HepG2 (cell line): ENCODE measurements around the gene CTDP1. TPM values are rescaled to one million over a fixed set of nuclear protein-coding genes. Genes with fewer than 3 reads are reported as not detected.

ENCODE experiments used
- ATAC-seq: fragments of 200-7000 bp; cut with Tn5 transposase; 3 replicates; pipeline ENCODE4 v1.9.1; 2020; ENCODE audit warnings: mild to moderate bottlenecking, moderate library complexity
- BruUV-seq: library from RNA; stranded (reverse); fragments of 400-500 nt; replicated peaks from 2 replicates; lab custom pipeline; 2021; lab: Mats Ljungman, UMichigan
- CTCF ChIA-PET: fragments of 300-600 bp; formaldehyde crosslinking; extraction: SDS; loops from one replicate; lab custom pipeline; 2021; ENCODE audit warnings: low total read pairs, inconsistent platforms, low intra/inter-chr PET ratio; lab: Yijun Ruan, JAX
- POLR2A ChIA-PET: fragments of 350-600 bp; sonication (Branson Sonifier 250); formaldehyde crosslinking; loops from one replicate; lab custom pipeline; 2020; ENCODE audit warnings: antibody characterized with exemption, inconsistent platforms; lab: Yijun Ruan, JAX
- DNase-seq: peaks from one replicate; pipeline ENCODE4 v3.0.0-alpha.2; 2015; ENCODE audit warnings: low spot score
- FAIRE-seq: peaks from 3 replicates; lab custom pipeline; 2011; peaks lifted over from hg19 to GRCh38; lab: Jason Lieb, UNC
- H2AFZ ChIP-seq: one replicate; pipeline ENCODE4 v1.6.1; 2011; ENCODE audit warnings: low read length, inconsistent platforms
- H3K27ac ChIP-seq: fragments of 300-600 bp; 3 replicates; pipeline ENCODE4 v1.8.0; 2011; ENCODE audit warnings: mixed run types, mild to moderate bottlenecking, mixed read lengths, low read length, inconsistent platforms; ENCODE audit not compliant: insufficient read depth; ENCODE audit errors: extremely low read length
- H3K27me3 ChIP-seq, 2 experiments: fragments of 200-600 bp in 1 of 2; 2 replicates in 1 of 2; 3 replicates in 1 of 2; pipeline versions ENCODE4 v1.6.0 to v1.8.0; 2011; ENCODE audit warnings: low read length in 2 of 2, mild to moderate bottlenecking in 2 of 2, moderate library complexity in 2 of 2, inconsistent platforms in 1 of 2; ENCODE audit not compliant: insufficient read depth in 2 of 2, control insufficient read depth in 1 of 2
- H3K36me3 ChIP-seq, 2 experiments: fragments of 200-600 bp in 1 of 2; replicated peaks in 1 of 2; 2 replicates in 1 of 2; 3 replicates in 1 of 2; pipeline versions ENCODE4 v1.5.1 to v1.8.0; 2011; ENCODE audit warnings: low read length in 2 of 2, inconsistent platforms in 1 of 2; ENCODE audit not compliant: insufficient read depth in 2 of 2, control insufficient read depth in 1 of 2
- H3K4me1 ChIP-seq: 2 replicates; pipeline ENCODE4 v1.5.1; 2012; ENCODE audit warnings: low read length, inconsistent platforms; ENCODE audit not compliant: insufficient read depth
- H3K4me2 ChIP-seq: 2 replicates; pipeline ENCODE4 v1.6.0; 2011; ENCODE audit warnings: low read depth, low read length, inconsistent platforms
- H3K4me3 ChIP-seq, 3 experiments: fragments of 200-600 bp in 1 of 3; sonication (generic), shearing (Covaris generic) in 1 of 3; replicated peaks in 1 of 3; 2 replicates each; pipeline ENCODE4 v1.5.1; 2011 to 2016; ENCODE audit warnings: low read length in 3 of 3, inconsistent platforms in 2 of 3, low read depth in 2 of 3, mild to moderate bottlenecking in 2 of 3, control low read depth in 1 of 3, mixed read lengths in 1 of 3; ENCODE audit not compliant: insufficient read depth in 1 of 3
- H3K79me2 ChIP-seq: one replicate; pipeline ENCODE4 v1.6.1; 2011; ENCODE audit warnings: low read length, inconsistent platforms; ENCODE audit not compliant: insufficient read depth
- H3K9ac ChIP-seq: 2 replicates; pipeline ENCODE4 v1.6.0; 2011; ENCODE audit warnings: mild to moderate bottlenecking, low read depth, low read length, inconsistent platforms; ENCODE audit not compliant: insufficient read depth
- H3K9me3 ChIP-seq: 2 replicates; pipeline ENCODE4 v1.5.1; 2012; ENCODE audit warnings: mild to moderate bottlenecking, low read length
- H4K20me1 ChIP-seq: 2 replicates; pipeline ENCODE4 v1.6.0; 2011; ENCODE audit warnings: inconsistent platforms, mild to moderate bottlenecking, low read length, moderate library complexity; ENCODE audit not compliant: insufficient read depth
- CREB1 ChIP-seq, 2 experiments: fragments of 450-650 bp in 1 of 2; IDR thresholded peaks; 2 replicates each; pipeline ENCODE4 v1.6.1; 2016 to 2017; ENCODE audit warnings: control low read depth in 1 of 2, mild to moderate bottlenecking in 1 of 2, missing compliant biosample characterization in 1 of 2, missing genetic modification characterization in 1 of 2
- DPF2 ChIP-seq: sonication (generic); formaldehyde crosslinking; IDR thresholded peaks from 2 replicates; pipeline ENCODE4 v1.4.0; 2020; ENCODE audit warnings: mild to moderate bottlenecking, low read depth, missing genetic modification reagents, borderline replicate concordance
- KLF12 ChIP-seq: sonication (generic); formaldehyde crosslinking; IDR thresholded peaks from 2 replicates; pipeline ENCODE4 v1.4.0; 2020; ENCODE audit warnings: missing genetic modification reagents, borderline replicate concordance
- NFIB ChIP-seq: sonication (generic); formaldehyde crosslinking; IDR thresholded peaks from 2 replicates; pipeline ENCODE4 v1.9.0; 2021; ENCODE audit warnings: missing genetic modification reagents, mild to moderate bottlenecking, borderline replicate concordance
- PAF1 ChIP-seq: IDR thresholded peaks from 2 replicates; pipeline ENCODE4 v1.6.1; 2016; ENCODE audit warnings: missing genetic modification reagents, missing compliant biosample characterization
- PHF8 ChIP-seq: sonication (generic); formaldehyde crosslinking; IDR thresholded peaks from 2 replicates; pipeline ENCODE4 v1.5.0; 2020; ENCODE audit warnings: missing genetic modification reagents
- XBP1 ChIP-seq: sonication (generic); formaldehyde crosslinking; IDR thresholded peaks from 2 replicates; pipeline ENCODE4 v1.5.0; 2020; ENCODE audit warnings: missing genetic modification reagents
- ZFP82 ChIP-seq: sonication (generic); formaldehyde crosslinking; IDR thresholded peaks from 2 replicates; pipeline ENCODE4 v1.5.1; 2020; ENCODE audit warnings: mild to moderate bottlenecking, missing genetic modification reagents, borderline replicate concordance
- ZNF136 ChIP-seq: sonication (generic); formaldehyde crosslinking; IDR thresholded peaks from 2 replicates; pipeline ENCODE4 v1.8.1; 2022; ENCODE audit warnings: low read depth, mild to moderate bottlenecking, moderate library complexity, missing genetic modification reagents
- ZNF224 ChIP-seq: sonication (generic); formaldehyde crosslinking; IDR thresholded peaks from 2 replicates; pipeline ENCODE4 v1.5.0; 2020; ENCODE audit warnings: mild to moderate bottlenecking, missing genetic modification reagents
- ZNF557 ChIP-seq: sonication (generic); formaldehyde crosslinking; IDR thresholded peaks from 2 replicates; pipeline ENCODE4 v1.4.0; 2020; ENCODE audit warnings: missing genetic modification reagents
- ZNF781 ChIP-seq: sonication (generic); formaldehyde crosslinking; IDR thresholded peaks from 2 replicates; pipeline ENCODE4 v1.5.1; 2020; ENCODE audit warnings: borderline replicate concordance, mild to moderate bottlenecking, missing genetic modification reagents; ENCODE audit errors: not compliant biosample characterization
- ZNF788 ChIP-seq: sonication (generic); formaldehyde crosslinking; IDR thresholded peaks from 2 replicates; pipeline ENCODE4 v1.5.0; 2020; ENCODE audit warnings: mild to moderate bottlenecking, missing genetic modification reagents, borderline replicate concordance
- WGBS: methylation state at CpG from one replicate; pipeline ENCODE4 v1.1.6; 2017; ENCODE audit warnings: low lambda C conversion rate; 5-methylcytosine and 5-hydroxymethylcytosine counted together
- in situ Hi-C: cut with HindIII; loops from 2 replicates; pipeline ENCODE4 v1.10.0; 2017; ENCODE audit warnings: low pct_unique_long_range_greater_than_20kb; ENCODE audit not compliant: extremely low pct_ligation_motif_present
- intact Hi-C: fragments of 100-400 bp; cut with micrococcal nuclease; formaldehyde crosslinking; loops from one replicate; pipeline ENCODE4 v1.10.0; 2022; ENCODE audit not compliant: unreplicated experiment
- polyA plus RNA-seq, 8 experiments: library from polyadenylated mRNA; depleted of rRNA in 3 of 8; stranded (reverse) in 7 of 8; unstranded in 1 of 8; fragments of >200 nt; fragmentation: Illumina TruSeq in 4 of 8; extraction: Trizol in 4 of 8; gene quantifications; 2 replicates each; pipeline versions ENCODE4 v1.2.1 to v1.2.3, GENCODE V29; 2011 to 2016; ENCODE audit warnings: low read depth in 4 of 8, missing spikeins in 1 of 8, mixed read lengths in 1 of 8; ENCODE audit not compliant: insufficient read depth in 1 of 8
- total RNA-seq, 5 experiments: library from RNA; depleted of rRNA; stranded (reverse); fragments of >200 nt; fragmentation: Illumina TruSeq; extraction: Trizol; gene quantifications; 2 replicates each; pipeline ENCODE4 v1.2.3, GENCODE V29; 2016; ENCODE audit warnings: low read depth in 1 of 5
- TF ChIP-seq, protein P1 (sequence below): IDR thresholded peaks from 2 replicates; pipeline ENCODE4 v1.6.1; 2018; ENCODE audit warnings: missing genetic modification reagents

Gene CTDP1
- total and polyA plus RNA-seq, 2 of the 13 experiments (the other 11 are each of a cell fraction or from before 2014, with no cell fraction given) = 6.9 to 11.0 TPM

DNA sequence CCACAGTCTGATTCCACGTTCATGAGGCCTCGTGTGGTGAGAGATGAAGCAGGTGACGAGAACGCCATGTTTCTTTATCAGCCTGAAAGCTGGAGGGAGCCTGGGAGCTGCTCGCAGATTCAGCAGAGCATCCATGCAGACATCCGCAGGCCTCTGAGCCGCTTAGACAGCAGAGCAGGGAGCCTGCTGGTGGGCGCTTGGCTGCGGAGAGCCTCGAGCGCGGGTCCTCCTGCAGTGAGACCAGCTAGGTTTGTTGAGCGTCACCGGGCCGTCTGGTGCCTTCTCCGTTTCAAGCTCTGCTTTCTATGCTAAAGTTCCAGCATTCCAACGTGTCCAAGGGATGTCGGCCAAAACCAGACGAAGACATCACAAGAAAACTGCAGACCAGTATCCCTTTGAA, 27.6 kb downstream of the CTDP1 start:
- Histone ChIP-seq H3K79me2 (peaks cover 3% of the 10 kb centered on the region), H4K20me1 (no peaks in the 10 kb centered on the region; the same call in 1 of the 2 replicates), H2AFZ (no peak overlapping the region), H3K4me2 (no peak overlapping the region), H3K27me3 (no peaks in the 10 kb centered on the region), H3K9me3 (no peaks in the 10 kb centered on the region), H3K27ac (no peak overlapping the region), H3K4me1 (no peaks in the 10 kb centered on the region), H3K36me3 (peaks cover 20 to 67% of the 10 kb centered on the region in 2 experiments; a peak in 4 of 5 replicates), H3K9ac (no peak overlapping the region)
- WGBS = 96% methylated on average over 19 of the region's 19 CpGs
- intact Hi-C loops = no loop called here
- FAIRE-seq (no peak), ATAC-seq (no peak), DNase-seq (no peak)
- ChIA-PET CTCF (no interaction called here), POLR2A (no interaction called here)
- BruUV-seq = no TSS peak
- TF ChIP-seq KLF12 (CRISPR knock-in tag) (no peak), ZNF781 (CRISPR knock-in tag) (no peak), CREB1 (IDR thresholded peaks at IDR 0.05) (no peak), CREB1 (CRISPR knock-in tag; IDR thresholded peaks at IDR 0.05) (no peak), NFIB (CRISPR knock-in tag) (no peak), XBP1 (CRISPR knock-in tag) (no peak), ZNF788 (no peak), ZNF136 (CRISPR knock-in tag) (no peak), ZNF224 (CRISPR knock-in tag) (no peak), ZFP82 (CRISPR knock-in tag) (no peak), PAF1 (no peak), DPF2 (CRISPR knock-in tag) (no peak), ZNF557 (CRISPR knock-in tag) (no peak), PHF8 (CRISPR knock-in tag) (no peak)
- TF ChIP-seq, protein P1, sequence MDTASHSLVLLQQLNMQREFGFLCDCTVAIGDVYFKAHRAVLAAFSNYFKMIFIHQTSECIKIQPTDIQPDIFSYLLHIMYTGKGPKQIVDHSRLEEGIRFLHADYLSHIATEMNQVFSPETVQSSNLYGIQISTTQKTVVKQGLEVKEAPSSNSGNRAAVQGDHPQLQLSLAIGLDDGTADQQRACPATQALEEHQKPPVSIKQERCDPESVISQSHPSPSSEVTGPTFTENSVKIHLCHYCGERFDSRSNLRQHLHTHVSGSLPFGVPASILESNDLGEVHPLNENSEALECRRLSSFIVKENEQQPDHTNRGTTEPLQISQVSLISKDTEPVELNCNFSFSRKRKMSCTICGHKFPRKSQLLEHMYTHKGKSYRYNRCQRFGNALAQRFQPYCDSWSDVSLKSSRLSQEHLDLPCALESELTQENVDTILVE (CRISPR knock-in tag) = no peak
- TF ChIP-seq, all 625 proteins: peak for 0
- H3K4me3 ChIP-seq = no peak overlapping the region
- in situ Hi-C loops = no loop called here
